HepG2 (cell line): Measurements from ENCODE around the gene RUVBL1. TPM values are rescaled to one million over a fixed set of nuclear protein-coding genes. Genes with fewer than 3 reads are reported as not detected.

Experiments
- ATAC-seq: fragments of 200-7000 bp; cut with Tn5 transposase; 3 replicates; pipeline ENCODE4 v1.9.1; 2020; ENCODE audit warnings: mild to moderate bottlenecking, moderate library complexity
- BruUV-seq: library from RNA; stranded (reverse); fragments of 400-500 nt; replicated peaks from 2 replicates; lab custom pipeline; 2021; lab: Mats Ljungman, UMichigan
- CTCF ChIA-PET: fragments of 300-600 bp; formaldehyde crosslinking; extraction: SDS; loops from one replicate; lab custom pipeline; 2021; ENCODE audit warnings: low total read pairs, inconsistent platforms, low intra/inter-chr PET ratio; lab: Yijun Ruan, JAX
- POLR2A ChIA-PET: fragments of 350-600 bp; sonication (Branson Sonifier 250); formaldehyde crosslinking; loops from one replicate; lab custom pipeline; 2020; ENCODE audit warnings: antibody characterized with exemption, inconsistent platforms; lab: Yijun Ruan, JAX
- DNase-seq: peaks from one replicate; pipeline ENCODE4 v3.0.0-alpha.2; 2015; ENCODE audit warnings: low spot score
- FAIRE-seq: peaks from 3 replicates; lab custom pipeline; 2011; peaks lifted over from hg19 to GRCh38; lab: Jason Lieb, UNC
- H2AFZ ChIP-seq: one replicate; pipeline ENCODE4 v1.6.1; 2011; ENCODE audit warnings: low read length, inconsistent platforms
- H3K27ac ChIP-seq: fragments of 300-600 bp; 3 replicates; pipeline ENCODE4 v1.8.0; 2011; ENCODE audit warnings: mixed run types, mild to moderate bottlenecking, mixed read lengths, low read length, inconsistent platforms; ENCODE audit not compliant: insufficient read depth; ENCODE audit errors: extremely low read length
- H3K27me3 ChIP-seq, 2 experiments: fragments of 200-600 bp in 1 of 2; 2 replicates in 1 of 2; 3 replicates in 1 of 2; pipeline versions ENCODE4 v1.6.0 to v1.8.0; 2011; ENCODE audit warnings: low read length in 2 of 2, mild to moderate bottlenecking in 2 of 2, moderate library complexity in 2 of 2, inconsistent platforms in 1 of 2; ENCODE audit not compliant: insufficient read depth in 2 of 2, control insufficient read depth in 1 of 2
- H3K36me3 ChIP-seq, 2 experiments: fragments of 200-600 bp in 1 of 2; replicated peaks in 1 of 2; 2 replicates in 1 of 2; 3 replicates in 1 of 2; pipeline versions ENCODE4 v1.5.1 to v1.8.0; 2011; ENCODE audit warnings: low read length in 2 of 2, inconsistent platforms in 1 of 2; ENCODE audit not compliant: insufficient read depth in 2 of 2, control insufficient read depth in 1 of 2
- H3K4me1 ChIP-seq: 2 replicates; pipeline ENCODE4 v1.5.1; 2012; ENCODE audit warnings: low read length, inconsistent platforms; ENCODE audit not compliant: insufficient read depth
- H3K4me2 ChIP-seq: 2 replicates; pipeline ENCODE4 v1.6.0; 2011; ENCODE audit warnings: low read depth, low read length, inconsistent platforms
- H3K4me3 ChIP-seq, 3 experiments: fragments of 200-600 bp in 1 of 3; sonication (generic), shearing (Covaris generic) in 1 of 3; replicated peaks in 1 of 3; 2 replicates each; pipeline ENCODE4 v1.5.1; 2011 to 2016; ENCODE audit warnings: low read length in 3 of 3, inconsistent platforms in 2 of 3, low read depth in 2 of 3, mild to moderate bottlenecking in 2 of 3, control low read depth in 1 of 3, mixed read lengths in 1 of 3; ENCODE audit not compliant: insufficient read depth in 1 of 3
- H3K79me2 ChIP-seq: one replicate; pipeline ENCODE4 v1.6.1; 2011; ENCODE audit warnings: low read length, inconsistent platforms; ENCODE audit not compliant: insufficient read depth
- H3K9ac ChIP-seq: 2 replicates; pipeline ENCODE4 v1.6.0; 2011; ENCODE audit warnings: mild to moderate bottlenecking, low read depth, low read length, inconsistent platforms; ENCODE audit not compliant: insufficient read depth
- H3K9me3 ChIP-seq: 2 replicates; pipeline ENCODE4 v1.5.1; 2012; ENCODE audit warnings: mild to moderate bottlenecking, low read length
- H4K20me1 ChIP-seq: 2 replicates; pipeline ENCODE4 v1.6.0; 2011; ENCODE audit warnings: inconsistent platforms, mild to moderate bottlenecking, low read length, moderate library complexity; ENCODE audit not compliant: insufficient read depth
- ARHGAP35 ChIP-seq: sonication (generic); formaldehyde crosslinking; IDR thresholded peaks from 2 replicates; pipeline ENCODE4 v1.9.0; 2022; ENCODE audit warnings: mild to moderate bottlenecking, inconsistent platforms, moderate library complexity, missing genetic modification reagents, borderline replicate concordance
- NPAS2 ChIP-seq: sonication (generic); formaldehyde crosslinking; IDR thresholded peaks from 2 replicates; pipeline ENCODE4 v1.8.0; 2022; ENCODE audit warnings: mild to moderate bottlenecking, missing genetic modification reagents, borderline replicate concordance
- ZBTB7A ChIP-seq: sonication (generic); formaldehyde crosslinking; IDR thresholded peaks from 2 replicates; pipeline ENCODE4 v1.8.0; 2022; ENCODE audit warnings: mild to moderate bottlenecking, missing genetic modification reagents
- ZNF296 ChIP-seq: sonication (generic); formaldehyde crosslinking; conservative IDR thresholded peaks from 2 replicates; pipeline ENCODE4 v1.5.0; 2020; ENCODE audit warnings: mild to moderate bottlenecking, missing genetic modification reagents
- whole genome bisulfite sequencing: methylation state at CpG from one replicate; pipeline ENCODE4 v1.1.6; 2017; ENCODE audit warnings: low lambda C conversion rate; 5-methylcytosine and 5-hydroxymethylcytosine counted together
- in situ Hi-C: cut with HindIII; loops from 2 replicates; pipeline ENCODE4 v1.10.0; 2017; ENCODE audit warnings: low pct_unique_long_range_greater_than_20kb; ENCODE audit not compliant: extremely low pct_ligation_motif_present
- intact Hi-C: fragments of 100-400 bp; cut with micrococcal nuclease; formaldehyde crosslinking; loops from one replicate; pipeline ENCODE4 v1.10.0; 2022; ENCODE audit not compliant: unreplicated experiment
- polyA plus RNA-seq, 8 experiments: library from polyadenylated mRNA; depleted of rRNA in 3 of 8; stranded (reverse) in 7 of 8; unstranded in 1 of 8; fragments of >200 nt; fragmentation: Illumina TruSeq in 4 of 8; extraction: Trizol in 4 of 8; gene quantifications; 2 replicates each; pipeline versions ENCODE4 v1.2.1 to v1.2.3, GENCODE V29; 2011 to 2016; ENCODE audit warnings: low read depth in 4 of 8, missing spikeins in 1 of 8, mixed read lengths in 1 of 8; ENCODE audit not compliant: insufficient read depth in 1 of 8
- total RNA-seq, 5 experiments: library from RNA; depleted of rRNA; stranded (reverse); fragments of >200 nt; fragmentation: Illumina TruSeq; extraction: Trizol; gene quantifications; 2 replicates each; pipeline ENCODE4 v1.2.3, GENCODE V29; 2016; ENCODE audit warnings: low read depth in 1 of 5
- TF ChIP-seq, protein P1 (sequence below): sonication (generic); formaldehyde crosslinking; IDR thresholded peaks from 2 replicates; pipeline ENCODE4 v1.5.1; 2020; ENCODE audit warnings: mild to moderate bottlenecking, missing genetic modification reagents
- TF ChIP-seq, protein P2 (sequence below): sonication (generic); formaldehyde crosslinking; IDR thresholded peaks from 2 replicates; pipeline ENCODE4 v1.5.0; 2020; ENCODE audit warnings: missing genetic modification reagents
- TF ChIP-seq, protein P3 (sequence below): sonication (generic); formaldehyde crosslinking; IDR thresholded peaks from 2 replicates; pipeline ENCODE4 v1.5.0; 2020; ENCODE audit warnings: mild to moderate bottlenecking, missing genetic modification reagents
- TF ChIP-seq, protein P4 (sequence below): sonication (generic); formaldehyde crosslinking; IDR thresholded peaks from 2 replicates; pipeline ENCODE4 v1.5.1; 2020; ENCODE audit warnings: missing genetic modification reagents, mild to moderate bottlenecking, borderline replicate concordance

The RUVBL1 gene
- total and polyA plus RNA-seq, 2 of the 13 experiments (the other 11 are each of a cell fraction or from before 2014, with no cell fraction given), result 32.7 to 86.3 TPM

DNA sequence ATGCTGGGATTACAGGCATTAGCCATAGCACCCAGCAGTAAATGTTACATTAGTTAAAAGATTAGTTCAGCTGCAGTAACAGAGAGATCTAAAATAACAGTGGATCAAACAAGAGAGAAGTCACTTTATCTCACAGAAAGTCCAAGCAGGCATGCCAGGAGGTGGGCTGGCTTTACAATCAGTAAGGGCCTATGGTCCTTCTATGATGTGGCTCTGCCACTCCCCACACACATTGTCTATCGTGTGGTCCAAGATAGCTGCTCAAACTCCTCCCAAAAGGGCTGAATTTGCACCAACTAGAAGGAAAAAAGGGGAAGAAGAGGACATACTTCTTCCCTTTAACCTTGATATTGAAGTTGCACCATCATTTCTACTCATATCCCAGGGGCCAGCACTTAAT is 4.6 kb upstream of the RUVBL1 start:
- ATAC-seq, result no peak
- no peak overlapping the region for H3K27ac ChIP-seq
- H3K4me1 ChIP-seq, result peaks cover 36% of the 10 kb centered on the region
- TF ChIP-seq, protein P1, sequence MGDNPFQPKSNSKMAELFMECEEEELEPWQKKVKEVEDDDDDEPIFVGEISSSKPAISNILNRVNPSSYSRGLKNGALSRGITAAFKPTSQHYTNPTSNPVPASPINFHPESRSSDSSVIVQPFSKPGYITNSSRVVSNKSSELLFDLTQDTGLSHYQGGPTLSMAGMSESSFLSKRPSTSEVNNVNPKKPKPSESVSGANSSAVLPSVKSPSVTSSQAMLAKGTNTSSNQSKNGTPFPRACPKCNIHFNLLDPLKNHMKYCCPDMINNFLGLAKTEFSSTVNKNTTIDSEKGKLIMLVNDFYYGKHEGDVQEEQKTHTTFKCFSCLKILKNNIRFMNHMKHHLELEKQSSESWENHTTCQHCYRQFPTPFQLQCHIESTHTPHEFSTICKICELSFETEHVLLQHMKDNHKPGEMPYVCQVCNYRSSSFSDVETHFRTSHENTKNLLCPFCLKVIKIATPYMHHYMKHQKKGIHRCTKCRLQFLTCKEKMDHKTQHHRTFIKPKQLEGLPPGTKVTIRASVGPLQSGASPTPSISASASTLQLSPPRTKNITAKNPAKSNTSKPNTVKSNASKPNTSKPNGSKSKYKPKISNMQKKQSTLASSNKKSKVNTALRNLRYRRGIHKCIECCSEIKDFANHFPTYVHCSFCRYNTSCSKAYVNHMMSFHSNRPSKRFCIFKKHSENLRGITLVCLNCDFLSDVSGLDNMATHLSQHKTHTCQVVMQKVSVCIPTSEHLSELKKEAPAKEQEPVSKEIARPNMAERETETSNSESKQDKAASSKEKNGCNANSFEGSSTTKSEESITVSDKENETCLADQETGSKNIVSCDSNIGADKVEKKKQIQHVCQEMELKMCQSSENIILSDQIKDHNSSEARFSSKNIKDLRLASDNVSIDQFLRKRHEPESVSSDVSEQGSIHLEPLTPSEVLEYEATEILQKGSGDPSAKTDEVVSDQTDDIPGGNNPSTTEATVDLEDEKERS, result no peak
- TF ChIP-seq, protein P2, sequence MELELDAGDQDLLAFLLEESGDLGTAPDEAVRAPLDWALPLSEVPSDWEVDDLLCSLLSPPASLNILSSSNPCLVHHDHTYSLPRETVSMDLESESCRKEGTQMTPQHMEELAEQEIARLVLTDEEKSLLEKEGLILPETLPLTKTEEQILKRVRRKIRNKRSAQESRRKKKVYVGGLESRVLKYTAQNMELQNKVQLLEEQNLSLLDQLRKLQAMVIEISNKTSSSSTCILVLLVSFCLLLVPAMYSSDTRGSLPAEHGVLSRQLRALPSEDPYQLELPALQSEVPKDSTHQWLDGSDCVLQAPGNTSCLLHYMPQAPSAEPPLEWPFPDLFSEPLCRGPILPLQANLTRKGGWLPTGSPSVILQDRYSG (CRISPR knock-in tag), result no peak
- TF ChIP-seq, protein P3, sequence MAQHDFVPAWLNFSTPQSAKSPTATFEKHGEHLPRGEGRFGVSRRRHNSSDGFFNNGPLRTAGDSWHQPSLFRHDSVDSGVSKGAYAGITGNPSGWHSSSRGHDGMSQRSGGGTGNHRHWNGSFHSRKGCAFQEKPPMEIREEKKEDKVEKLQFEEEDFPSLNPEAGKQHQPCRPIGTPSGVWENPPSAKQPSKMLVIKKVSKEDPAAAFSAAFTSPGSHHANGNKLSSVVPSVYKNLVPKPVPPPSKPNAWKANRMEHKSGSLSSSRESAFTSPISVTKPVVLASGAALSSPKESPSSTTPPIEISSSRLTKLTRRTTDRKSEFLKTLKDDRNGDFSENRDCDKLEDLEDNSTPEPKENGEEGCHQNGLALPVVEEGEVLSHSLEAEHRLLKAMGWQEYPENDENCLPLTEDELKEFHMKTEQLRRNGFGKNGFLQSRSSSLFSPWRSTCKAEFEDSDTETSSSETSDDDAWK (CRISPR knock-in tag), result no peak
- TF ChIP-seq NPAS2 (no peak), ARHGAP35 (no peak), ZBTB7A (CRISPR knock-in tag) (no peak), ZNF296 (no peak)
- TF ChIP-seq, protein P4, sequence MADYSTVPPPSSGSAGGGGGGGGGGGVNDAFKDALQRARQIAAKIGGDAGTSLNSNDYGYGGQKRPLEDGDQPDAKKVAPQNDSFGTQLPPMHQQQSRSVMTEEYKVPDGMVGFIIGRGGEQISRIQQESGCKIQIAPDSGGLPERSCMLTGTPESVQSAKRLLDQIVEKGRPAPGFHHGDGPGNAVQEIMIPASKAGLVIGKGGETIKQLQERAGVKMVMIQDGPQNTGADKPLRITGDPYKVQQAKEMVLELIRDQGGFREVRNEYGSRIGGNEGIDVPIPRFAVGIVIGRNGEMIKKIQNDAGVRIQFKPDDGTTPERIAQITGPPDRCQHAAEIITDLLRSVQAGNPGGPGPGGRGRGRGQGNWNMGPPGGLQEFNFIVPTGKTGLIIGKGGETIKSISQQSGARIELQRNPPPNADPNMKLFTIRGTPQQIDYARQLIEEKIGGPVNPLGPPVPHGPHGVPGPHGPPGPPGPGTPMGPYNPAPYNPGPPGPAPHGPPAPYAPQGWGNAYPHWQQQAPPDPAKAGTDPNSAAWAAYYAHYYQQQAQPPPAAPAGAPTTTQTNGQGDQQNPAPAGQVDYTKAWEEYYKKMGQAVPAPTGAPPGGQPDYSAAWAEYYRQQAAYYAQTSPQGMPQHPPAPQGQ, result no peak
- TF ChIP-seq, all 625 proteins: peak for 0
- no CpG with 5 or more reads among the region's 1 CpG for WGBS
- FAIRE-seq (no peak), DNase-seq (no peak)
- H3K9me3 ChIP-seq, result peaks cover 8% of the 10 kb centered on the region
- no peaks in the 10 kb centered on the region for H3K36me3 ChIP-seq
- no peak overlapping the region for H2AFZ ChIP-seq
- intact Hi-C loops (no loop called here), in situ Hi-C loops (no loop called here)
- H3K4me3 ChIP-seq, result no peak overlapping the region
- no peaks in the 10 kb centered on the region for H4K20me1 ChIP-seq
- H3K27me3 ChIP-seq, result no peaks in the 10 kb centered on the region
- ChIA-PET POLR2A (interaction anchor here (1.3 kb wide), 1 partner anchor 40 kb away, joined by 3 read pairs; no protein-coding TSS in a partner anchor), CTCF (no interaction called here)
- no peaks in the 10 kb centered on the region for H3K79me2 ChIP-seq
- no peak overlapping the region for H3K9ac ChIP-seq
- no peak overlapping the region for H3K4me2 ChIP-seq
- no TSS peak for BruUV-seq
